Hepatocyte (in vitro differentiated cells): ENCODE measurements around the gene PICALM. TPM values are rescaled to one million over a fixed set of nuclear protein-coding genes. Genes with fewer than 3 reads are reported as not detected.

Experiments used
- DNase-seq: peaks from one replicate; pipeline ENCODE4 v3.0.0-alpha.2; 2016; ENCODE audit warnings: low spot score
- H2AFZ ChIP-seq: fragments of 200-600 bp; sonication (generic); 2 replicates; pipeline ENCODE4 v1.6.0; 2016; ENCODE audit warnings: antibody characterized with exemption, mild to moderate bottlenecking
- H3K27ac ChIP-seq: fragments of 200-600 bp; sonication (generic); 2 replicates; pipeline ENCODE4 v1.5.1; 2016; ENCODE audit warnings: mild to moderate bottlenecking
- H3K27me3 ChIP-seq: fragments of 200-600 bp; sonication (generic); 2 replicates; pipeline ENCODE4 v1.6.1; 2016
- H3K36me3 ChIP-seq: fragments of 200-600 bp; sonication (generic); replicated peaks from 2 replicates; pipeline ENCODE4 v1.5.1; 2016; ENCODE audit warnings: low read depth; ENCODE audit not compliant: insufficient read depth
- H3K4me1 ChIP-seq: fragments of 200-600 bp; sonication (generic); 2 replicates; pipeline ENCODE4 v1.5.1; 2016; ENCODE audit warnings: mild to moderate bottlenecking, moderate library complexity; ENCODE audit not compliant: insufficient read depth
- H3K4me2 ChIP-seq: fragments of 200-600 bp; sonication (generic); 2 replicates; pipeline ENCODE4 v1.6.0; 2016
- H3K4me3 ChIP-seq: fragments of 200-600 bp; sonication (generic); 2 replicates; pipeline ENCODE4 v1.5.1; 2016; ENCODE audit warnings: mild to moderate bottlenecking
- H3K79me2 ChIP-seq: fragments of 200-600 bp; sonication (generic); 2 replicates; pipeline ENCODE4 v1.6.0; 2017; ENCODE audit warnings: mild to moderate bottlenecking
- H3K9me2 ChIP-seq: fragments of 200-600 bp; sonication (generic); replicated peaks from 2 replicates; pipeline ENCODE4 v1.6.0; 2017; ENCODE audit warnings: mild to moderate bottlenecking; ENCODE audit not compliant: insufficient read depth
- H3K9me3 ChIP-seq: fragments of 200-600 bp; sonication (generic); 2 replicates; pipeline ENCODE4 v1.5.1; 2016; ENCODE audit warnings: low read depth, mild to moderate bottlenecking
- H4K20me1 ChIP-seq: fragments of 200-600 bp; sonication (generic); 2 replicates; pipeline ENCODE4 v1.6.0; 2016; ENCODE audit warnings: mild to moderate bottlenecking; ENCODE audit not compliant: insufficient read depth, poor library complexity, severe bottlenecking
- CTCF ChIP-seq: fragments of 200-600 bp; sonication (generic); IDR thresholded peaks from 2 replicates; pipeline ENCODE4 v1.5.1; 2016; ENCODE audit warnings: antibody characterized with exemption, mild to moderate bottlenecking; ENCODE audit not compliant: poor library complexity
- EZH2 ChIP-seq: fragments of 200-600 bp; sonication (generic); IDR thresholded peaks from 2 replicates; pipeline ENCODE4 v1.6.1; 2016; ENCODE audit warnings: antibody characterized with exemption, mild to moderate bottlenecking, borderline replicate concordance
- EZH2phosphoT487 ChIP-seq: fragments of 200-600 bp; sonication (generic); IDR thresholded peaks from one replicate; pipeline ENCODE4 v1.6.1; 2018; ENCODE audit warnings: antibody characterized with exemption, mild to moderate bottlenecking, low read depth, moderate library complexity; ENCODE audit not compliant: unreplicated experiment, severe bottlenecking
- WGBS: methylation state at CpG from one replicate; pipeline ENCODE4 v1.1.6; 2016; ENCODE audit warnings: low lambda C conversion rate; ENCODE audit errors: missing lambda C conversion rate; 5-methylcytosine and 5-hydroxymethylcytosine counted together
- polyA plus RNA-seq: library from polyadenylated mRNA; unstranded; fragments of >200 nt; fragmentation: Nextera tagmentation; extraction: Ambion mirVana; gene quantifications from 2 replicates; pipeline ENCODE4 v1.2.1, GENCODE V29; 2016
- total RNA-seq: library from RNA; depleted of rRNA; stranded (reverse); fragments of >200 nt; gene quantifications from 2 replicates; pipeline ENCODE4 v1.2.3, GENCODE V29; 2014

Gene PICALM
- total and polyA plus RNA-seq, 2 experiments from 2014 or later, result 46.4 to 197 TPM

DNA sequence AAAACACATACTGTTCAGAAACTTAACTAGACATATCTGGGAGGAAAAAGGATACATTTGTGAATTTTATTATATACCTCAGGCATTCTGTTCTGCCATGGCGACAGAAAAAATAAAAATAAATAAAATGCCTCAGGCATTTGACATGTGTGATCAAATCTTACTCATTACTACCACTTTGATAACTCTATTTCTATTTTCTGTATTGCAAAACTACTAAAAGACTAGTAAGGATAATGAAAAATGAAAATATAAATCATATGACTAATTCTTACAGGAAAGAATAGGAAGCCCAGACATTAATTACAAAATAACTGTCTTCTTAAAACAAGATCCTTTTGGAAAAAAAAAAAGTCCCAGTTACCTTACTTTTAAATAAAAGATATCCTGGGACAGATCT, 5.3 kb downstream of the PICALM start:
- Histone ChIP-seq H4K20me1 (peaks cover 93% of the 10 kb centered on the region), H3K4me3 (no peak overlapping the region), H3K79me2 (peaks cover 100% of the 10 kb centered on the region), H3K4me2 (peak overlapping the region; percentile 72), H2AFZ (no peak overlapping the region), H3K36me3 (no peaks in the 10 kb centered on the region), H3K4me1 (peaks cover 20% of the 10 kb centered on the region), H3K27ac (no peak overlapping the region), H3K27me3 (no peaks in the 10 kb centered on the region), H3K9me3 (no peaks in the 10 kb centered on the region), H3K9me2 (no peaks in the 10 kb centered on the region)
- DNase-seq, result no peak
- TF ChIP-seq EZH2phosphoT487, result no peak
- no peak for TF ChIP-seq CTCF
- TF ChIP-seq EZH2, result no peak
- 93% methylated on average over 1 of the region's 1 CpG for WGBS

- Histone ChIP-seq H2AFZ (no peak overlapping the region), H3K4me1 (peaks cover 20% of the 10 kb centered on the region), H3K27ac (no peak overlapping the region), H3K9me3 (no peaks in the 10 kb centered on the region), H3K9me2 (no peaks in the 10 kb centered on the region), H3K4me3 (no peak overlapping the region), H3K79me2 (peaks cover 100% of the 10 kb centered on the region), H3K4me2 (no peak overlapping the region), H3K27me3 (no peaks in the 10 kb centered on the region), H4K20me1 (peaks cover 100% of the 10 kb centered on the region), H3K36me3 (no peaks in the 10 kb centered on the region)
- DNase-seq, result no peak
- TF ChIP-seq EZH2 (no peak), EZH2phosphoT487 (no peak), CTCF (no peak)
- 82% methylated on average over 3 of the region's 3 CpGs for WGBS
Observed at GRCh38 chr11:86062719-86063118, 6.2 kb downstream of the PICALM start.

GRCh38 chr11:86061483-86062205, 7.2 kb downstream of the PICALM start:
- 94% methylated on average over 11 of the region's 11 CpGs for WGBS
- no peak overlapping the region for H3K4me2 ChIP-seq

More at GRCh38 chr11:86061483-86062205, 7.2 kb downstream of the PICALM start:
- DNase-seq, result no peak
- Histone ChIP-seq H3K27me3 (no peaks in the 10 kb centered on the region), H3K79me2 (peaks cover 100% of the 10 kb centered on the region), H3K36me3 (no peaks in the 10 kb centered on the region), H3K4me1 (peaks cover 20% of the 10 kb centered on the region), H3K4me3 (no peak overlapping the region), H3K9me2 (no peaks in the 10 kb centered on the region), H3K9me3 (no peaks in the 10 kb centered on the region), H3K27ac (no peak overlapping the region), H2AFZ (no peak overlapping the region), H4K20me1 (peaks cover 100% of the 10 kb centered on the region)
- TF ChIP-seq EZH2 (no peak), EZH2phosphoT487 (no peak), CTCF (no peak)
